MM.1S (cell line): ENCODE data around the gene FGF12.
"Not testable (repeated sequence)": the region's sequence is repeated elsewhere in the genome, so short reads cannot be mapped to it uniquely, and the experiment has no call there.

Experiments used
- DNase-seq: peaks from one replicate; pipeline ENCODE4 v3.0.0-alpha.2; 2015
- H2AFZ ChIP-seq: fragments of 300-600 bp; sonication (generic); 2 replicates; pipeline ENCODE4 v1.6.0; 2016; ENCODE audit warnings: antibody characterized with exemption, low read length
- H3F3A ChIP-seq: fragments of 300-600 bp; sonication (generic); 2 replicates; pipeline ENCODE4 v1.6.1; 2016; ENCODE audit warnings: mild to moderate bottlenecking, antibody characterized with exemption, low read length, moderate library complexity, mixed read lengths; ENCODE audit not compliant: insufficient read depth
- H3K27ac ChIP-seq: fragments of 300-600 bp; sonication (generic); 2 replicates; pipeline ENCODE4 v1.5.1; 2016; ENCODE audit warnings: mild to moderate bottlenecking, low read length
- H3K27me3 ChIP-seq: fragments of 300-600 bp; sonication (generic); replicated peaks from 2 replicates; pipeline ENCODE4 v1.6.0; 2016; ENCODE audit warnings: low read length; ENCODE audit not compliant: insufficient read depth
- H3K36me3 ChIP-seq: fragments of 300-600 bp; sonication (generic); replicated peaks from 2 replicates; pipeline ENCODE4 v1.6.1; 2016; ENCODE audit warnings: mild to moderate bottlenecking, low read length, mixed read lengths; ENCODE audit not compliant: insufficient read depth
- H3K4me1 ChIP-seq: fragments of 300-600 bp; sonication (generic); 2 replicates; pipeline ENCODE4 v1.6.1; 2016; ENCODE audit warnings: low read length, mixed read lengths
- H3K4me2 ChIP-seq: fragments of 300-600 bp; sonication (generic); 2 replicates; pipeline ENCODE4 v1.6.0; 2016; ENCODE audit warnings: low read depth, low read length
- H3K4me3 ChIP-seq: fragments of 300-600 bp; sonication (generic); 2 replicates; pipeline ENCODE4 v1.5.1; 2016; ENCODE audit warnings: low read length, mixed read lengths
- H3K79me2 ChIP-seq: fragments of 300-600 bp; sonication (generic); 2 replicates; pipeline ENCODE4 v1.6.1; 2016; ENCODE audit warnings: mixed run types, low read length, mixed read lengths
- H3K9ac ChIP-seq: fragments of 300-600 bp; sonication (generic); 2 replicates; pipeline ENCODE4 v1.6.1; 2016; ENCODE audit warnings: low read length, mixed read lengths
- H3K9me2 ChIP-seq: fragments of 300-600 bp; sonication (generic); replicated peaks from 2 replicates; pipeline ENCODE4 v1.6.1; 2016; ENCODE audit warnings: mild to moderate bottlenecking, low read length, mixed read lengths; ENCODE audit not compliant: insufficient read depth
- H3K9me3 ChIP-seq: fragments of 300-600 bp; sonication (generic); replicated peaks from 2 replicates; pipeline ENCODE4 v1.6.1; 2016; ENCODE audit warnings: mild to moderate bottlenecking, low read length, mixed read lengths; ENCODE audit not compliant: insufficient read depth
- H4K20me1 ChIP-seq: fragments of 300-600 bp; sonication (generic); 2 replicates; pipeline ENCODE4 v1.6.1; 2016; ENCODE audit warnings: mild to moderate bottlenecking, low read length, moderate library complexity, mixed read lengths; ENCODE audit not compliant: insufficient read depth
- EZH2 ChIP-seq: fragments of 300-600 bp; sonication (generic); optimal IDR thresholded peaks from 2 replicates; pipeline ENCODE3; 2017; ENCODE audit warnings: low read depth, mild to moderate bottlenecking, antibody characterized with exemption, low read length, mixed read lengths
- EZH2phosphoT487 ChIP-seq: fragments of 300-600 bp; sonication (generic); IDR thresholded peaks from 2 replicates; pipeline ENCODE4 v1.6.1; 2018; ENCODE audit warnings: antibody characterized with exemption, low read length
- TF ChIP-seq, protein P1 (sequence below): fragments of 300-600 bp; sonication (generic); IDR thresholded peaks from 2 replicates; pipeline ENCODE4 v1.5.1; 2016; ENCODE audit warnings: antibody characterized with exemption, low read length, mixed read lengths

Gene FGF12

DNA sequence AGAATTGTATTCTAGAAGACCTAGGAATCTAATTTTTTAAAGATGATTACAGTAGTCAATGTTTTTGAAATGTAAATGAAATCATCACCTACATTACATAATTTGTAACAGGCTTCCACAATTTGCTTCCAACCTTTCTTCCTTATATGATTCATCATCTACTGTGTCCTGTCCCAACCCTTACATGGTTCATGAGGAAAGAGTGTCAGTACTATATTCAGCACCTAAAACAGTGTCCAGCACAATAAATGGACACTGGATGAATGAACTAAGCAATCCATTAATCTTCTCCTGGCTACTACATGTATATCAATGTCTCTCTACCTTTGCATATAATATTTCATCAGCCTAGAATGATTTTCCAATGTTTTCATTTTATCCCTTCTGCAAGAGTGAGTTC lies 12.2 kb downstream of the FGF12 start:
- Histone ChIP-seq H3K27ac (no peak overlapping the region), H4K20me1 (no peaks in the 10 kb centered on the region), H3K36me3 (no peaks in the 10 kb centered on the region), H3K9me2 (no peaks in the 10 kb centered on the region), H3K4me2 (no peak overlapping the region), H3F3A (no peaks in the 10 kb centered on the region), H3K9ac (no peak overlapping the region), H3K4me3 (no peak overlapping the region), H3K27me3 (no peaks in the 10 kb centered on the region), H3K9me3 (no peaks in the 10 kb centered on the region), H2AFZ (no peak overlapping the region), H3K79me2 (no peaks in the 10 kb centered on the region), H3K4me1 (no peaks in the 10 kb centered on the region)
- DNase-seq, result no peak
- TF ChIP-seq EZH2, result no peak
- TF ChIP-seq, protein P1, sequence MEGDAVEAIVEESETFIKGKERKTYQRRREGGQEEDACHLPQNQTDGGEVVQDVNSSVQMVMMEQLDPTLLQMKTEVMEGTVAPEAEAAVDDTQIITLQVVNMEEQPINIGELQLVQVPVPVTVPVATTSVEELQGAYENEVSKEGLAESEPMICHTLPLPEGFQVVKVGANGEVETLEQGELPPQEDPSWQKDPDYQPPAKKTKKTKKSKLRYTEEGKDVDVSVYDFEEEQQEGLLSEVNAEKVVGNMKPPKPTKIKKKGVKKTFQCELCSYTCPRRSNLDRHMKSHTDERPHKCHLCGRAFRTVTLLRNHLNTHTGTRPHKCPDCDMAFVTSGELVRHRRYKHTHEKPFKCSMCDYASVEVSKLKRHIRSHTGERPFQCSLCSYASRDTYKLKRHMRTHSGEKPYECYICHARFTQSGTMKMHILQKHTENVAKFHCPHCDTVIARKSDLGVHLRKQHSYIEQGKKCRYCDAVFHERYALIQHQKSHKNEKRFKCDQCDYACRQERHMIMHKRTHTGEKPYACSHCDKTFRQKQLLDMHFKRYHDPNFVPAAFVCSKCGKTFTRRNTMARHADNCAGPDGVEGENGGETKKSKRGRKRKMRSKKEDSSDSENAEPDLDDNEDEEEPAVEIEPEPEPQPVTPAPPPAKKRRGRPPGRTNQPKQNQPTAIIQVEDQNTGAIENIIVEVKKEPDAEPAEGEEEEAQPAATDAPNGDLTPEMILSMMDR, result no peak
- no peak for TF ChIP-seq EZH2phosphoT487

DNA sequence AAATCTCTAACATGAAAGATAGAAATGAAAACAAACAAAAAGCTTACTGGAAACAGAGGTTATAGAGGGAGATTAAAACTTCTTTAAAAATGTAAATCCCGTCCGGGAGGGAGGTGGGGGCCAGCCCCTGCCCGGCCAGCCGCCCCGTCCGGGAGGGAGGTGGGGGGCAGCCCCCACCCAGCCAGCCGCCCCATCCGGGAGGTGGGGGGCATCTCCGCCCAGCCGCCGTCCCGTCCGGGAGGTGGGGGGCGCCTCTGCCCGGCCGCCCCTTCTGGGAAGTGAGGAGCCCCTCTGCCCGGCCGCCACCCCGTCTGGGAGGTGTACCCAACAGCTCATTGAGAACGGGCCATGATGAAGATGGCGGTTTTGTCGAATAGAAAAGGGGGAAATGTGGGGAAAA lies 16.2 kb downstream of the FGF12 start:
- not testable (repeated sequence) for DNase-seq, H3F3A ChIP-seq

DNA sequence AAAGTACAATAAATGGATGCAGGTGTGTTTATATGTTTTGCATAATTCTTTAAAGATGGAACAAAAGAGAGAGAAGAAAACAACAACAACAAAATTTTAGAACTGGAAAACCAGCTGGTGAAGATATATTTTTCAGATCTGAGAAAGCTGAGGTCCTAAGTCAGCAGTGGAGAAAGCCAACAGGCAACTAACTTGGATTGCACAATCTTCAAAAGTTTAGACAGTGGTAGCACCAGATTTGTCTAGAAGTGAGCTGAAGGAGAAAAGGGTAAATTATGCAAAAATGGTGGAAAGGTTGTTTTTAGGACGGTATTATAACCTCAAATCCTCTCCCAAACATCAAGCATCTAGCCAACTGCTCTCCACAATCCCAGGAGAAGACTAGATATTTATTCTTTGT lies 17.0 kb downstream of the FGF12 start:
- H3K79me2 ChIP-seq, result no peaks in the 10 kb centered on the region
- no peaks in the 10 kb centered on the region for H3K36me3 ChIP-seq
- no peaks in the 10 kb centered on the region for H3K9me3 ChIP-seq
- no peaks in the 10 kb centered on the region for H3F3A ChIP-seq
- TF ChIP-seq EZH2 (no peak), EZH2phosphoT487 (no peak)
- TF ChIP-seq, protein P1, result no peak
- H3K4me3 ChIP-seq, result no peak overlapping the region
- H3K4me1 ChIP-seq, result no peaks in the 10 kb centered on the region
- H4K20me1 ChIP-seq, result no peaks in the 10 kb centered on the region
- no peak overlapping the region for H3K27ac ChIP-seq
- no peaks in the 10 kb centered on the region for H3K27me3 ChIP-seq
- DNase-seq, result no peak
- H3K9me2 ChIP-seq, result no peaks in the 10 kb centered on the region
- no peak overlapping the region for H2AFZ ChIP-seq
- H3K4me2 ChIP-seq, result no peak overlapping the region
- no peak overlapping the region for H3K9ac ChIP-seq

More for the DNA sequence above, 16.2 kb downstream of the FGF12 start:
- H3K4me3 ChIP-seq, H3K27ac ChIP-seq, H4K20me1 ChIP-seq, H3K4me1 ChIP-seq, H3K9me3 ChIP-seq, H3K4me2 ChIP-seq, H3K79me2 ChIP-seq, H2AFZ ChIP-seq, H3K27me3 ChIP-seq, H3K36me3 ChIP-seq, H3K9me2 ChIP-seq, H3K9ac ChIP-seq: not testable (repeated sequence)

DNA sequence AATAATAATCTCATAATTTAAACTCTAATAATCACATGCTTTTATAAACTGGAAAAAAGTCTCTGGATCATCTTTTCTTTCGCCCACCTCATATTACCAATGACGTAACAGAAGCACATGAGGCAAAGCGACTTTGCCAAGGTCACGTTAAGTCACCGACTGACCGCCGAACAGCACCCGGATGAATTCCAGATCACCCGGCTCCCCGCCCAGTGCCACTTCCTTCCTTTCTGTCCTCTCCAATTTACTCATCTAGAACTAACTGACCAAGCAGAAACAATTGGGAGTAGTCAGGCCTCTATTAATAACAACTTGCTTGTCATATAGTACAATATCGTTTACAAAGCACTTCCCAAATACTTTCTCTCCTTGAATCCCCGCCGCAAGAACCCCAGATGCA lies 21.1 kb downstream of the FGF12 start:
- Histone ChIP-seq H3K9me2 (no peaks in the 10 kb centered on the region), H3K79me2 (no peaks in the 10 kb centered on the region), H3K4me1 (no peaks in the 10 kb centered on the region), H3K27ac (no peak overlapping the region), H3K36me3 (no peaks in the 10 kb centered on the region), H3K4me3 (no peak overlapping the region), H2AFZ (no peak overlapping the region), H3K27me3 (no peaks in the 10 kb centered on the region), H3K9ac (no peak overlapping the region), H3K9me3 (no peaks in the 10 kb centered on the region), H4K20me1 (no peaks in the 10 kb centered on the region), H3F3A (no peaks in the 10 kb centered on the region), H3K4me2 (no peak overlapping the region)
- TF ChIP-seq, protein P1, result no peak
- no peak for DNase-seq
